OCI-LY1 (cell line): ENCODE measurements around the gene LGR4.

Experiments used
- H2AFZ ChIP-seq: fragments of 200-600 bp; sonication (generic), shearing (Covaris generic); 2 replicates; pipeline ENCODE4 v1.6.0; 2014; ENCODE audit warnings: antibody characterized with exemption, mild to moderate bottlenecking, low read length
- H3F3A ChIP-seq: fragments of 200-600 bp; sonication (generic), shearing (Covaris generic); 2 replicates; pipeline ENCODE4 v1.6.0; 2014; ENCODE audit warnings: mild to moderate bottlenecking, antibody characterized with exemption, low read length, moderate library complexity; ENCODE audit not compliant: insufficient read depth
- H3K27ac ChIP-seq: fragments of 200-600 bp; sonication (generic); 2 replicates; pipeline ENCODE4 v1.5.1; 2014; ENCODE audit warnings: low read length, mixed run types, mild to moderate bottlenecking, low read depth; ENCODE audit not compliant: poor library complexity, severe bottlenecking
- H3K27me3 ChIP-seq: fragments of 200-600 bp; sonication (generic); 2 replicates; pipeline ENCODE4 v1.6.0; 2014; ENCODE audit warnings: antibody characterized with exemption, mild to moderate bottlenecking, low read length, moderate library complexity; ENCODE audit not compliant: insufficient read depth
- H3K36me3 ChIP-seq: fragments of 200-600 bp; sonication (generic); 2 replicates; pipeline ENCODE4 v1.6.1; 2014; ENCODE audit warnings: mild to moderate bottlenecking, antibody characterized with exemption, low read length, moderate library complexity, mixed read lengths; ENCODE audit not compliant: insufficient read depth
- H3K4me1 ChIP-seq: fragments of 200-600 bp; sonication (generic); 2 replicates; pipeline ENCODE4 v1.5.1; 2014; ENCODE audit warnings: mild to moderate bottlenecking, low read length, moderate library complexity; ENCODE audit not compliant: insufficient read depth, severe bottlenecking
- H3K4me2 ChIP-seq: fragments of 200-600 bp; sonication (generic), shearing (Covaris generic); 2 replicates; pipeline ENCODE4 v1.6.1; 2014; ENCODE audit warnings: low read length
- H3K4me3 ChIP-seq: fragments of 200-600 bp; sonication (generic); 2 replicates; pipeline ENCODE4 v1.5.1; 2014; ENCODE audit warnings: low read length, low read depth, mild to moderate bottlenecking, mixed read lengths; ENCODE audit not compliant: poor library complexity, severe bottlenecking
- H3K79me2 ChIP-seq: fragments of 200-600 bp; shearing (Covaris generic); 2 replicates; pipeline ENCODE4 v1.6.1; 2016; ENCODE audit warnings: mixed run types, low read length, mixed read lengths; ENCODE audit not compliant: insufficient read depth
- H3K9ac ChIP-seq: fragments of 200-600 bp; sonication (generic), shearing (Covaris generic); 2 replicates; pipeline ENCODE4 v1.6.1; 2014; ENCODE audit warnings: mild to moderate bottlenecking, low read length, mixed read lengths
- H3K9me2 ChIP-seq: fragments of 200-600 bp; sonication (generic), shearing (Covaris generic); 2 replicates; pipeline ENCODE4 v1.6.1; 2014; ENCODE audit warnings: low read depth, mild to moderate bottlenecking, low read length, mixed read lengths
- H3K9me3 ChIP-seq: fragments of 200-600 bp; shearing (Covaris generic); 2 replicates; pipeline ENCODE4 v1.6.1; 2014; ENCODE audit warnings: low read length, mixed read lengths
- H4K20me1 ChIP-seq: fragments of 200-600 bp; sonication (generic), shearing (Covaris generic); 2 replicates; pipeline ENCODE4 v1.6.0; 2016; ENCODE audit warnings: mild to moderate bottlenecking, low read length; ENCODE audit not compliant: insufficient read depth
- CTCF ChIP-seq: fragments of 200-600 bp; sonication (generic), shearing (Covaris generic); IDR thresholded peaks from 2 replicates; pipeline ENCODE4 v1.5.1; 2017; ENCODE audit warnings: mild to moderate bottlenecking, antibody characterized with exemption, low read length, moderate library complexity, mixed read lengths
- EZH2 ChIP-seq: fragments of 200-600 bp; sonication (generic), shearing (Covaris generic); IDR thresholded peaks from 2 replicates; pipeline ENCODE4 v1.8.0; 2017; ENCODE audit warnings: borderline replicate concordance, mixed run types, mild to moderate bottlenecking, antibody characterized with exemption, low read length, moderate library complexity, mixed read lengths

The LGR4 gene

DNA sequence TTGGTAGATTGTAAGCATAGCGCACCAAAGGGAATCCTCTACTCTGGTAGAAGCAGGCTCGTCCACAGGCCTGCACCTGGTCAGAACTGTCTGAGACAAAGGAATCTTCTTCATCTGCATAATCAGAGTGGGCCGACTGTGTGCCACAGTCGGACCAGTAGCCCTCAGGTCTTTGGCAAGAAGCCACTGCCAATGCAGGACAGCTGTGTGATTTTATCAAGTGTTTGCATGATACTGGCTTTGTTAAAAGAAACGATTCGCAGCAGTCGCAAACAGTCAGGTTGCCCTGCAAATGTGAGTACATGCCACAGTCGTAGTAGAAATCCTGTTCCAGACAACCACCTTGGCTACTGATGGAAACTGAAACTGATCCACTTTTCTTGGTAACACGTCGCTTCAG is 104.7 kb downstream of the LGR4 start:
- Histone ChIP-seq H3K27me3 (no peaks in the 10 kb centered on the region), H3K4me1 (peaks cover 8% of the 10 kb centered on the region), H3K9me2 (no peaks in the 10 kb centered on the region), H2AFZ (no peak overlapping the region), H3K79me2 (no peaks in the 10 kb centered on the region), H3K36me3 (no peaks in the 10 kb centered on the region), H3K27ac (no peak overlapping the region), H3K4me2 (no peak overlapping the region), H3K9me3 (no peaks in the 10 kb centered on the region), H4K20me1 (no peaks in the 10 kb centered on the region), H3F3A (no peaks in the 10 kb centered on the region), H3K9ac (no peak overlapping the region), H3K4me3 (no peak overlapping the region)
- TF ChIP-seq EZH2 (no peak), CTCF (no peak)

GRCh38 chr11:27363576-27364117 is 108.9 kb downstream of the LGR4 start:
- H3K9ac ChIP-seq, result peak overlapping the region; percentile 86
- no peaks in the 10 kb centered on the region for H3F3A ChIP-seq
- peaks cover 25% of the 10 kb centered on the region for H3K4me1 ChIP-seq
- no peaks in the 10 kb centered on the region for H3K27me3 ChIP-seq
- H3K4me2 ChIP-seq, result peak overlapping the region; percentile 84
- TF ChIP-seq CTCF (no peak), EZH2 (no peak)
- H3K79me2 ChIP-seq, result no peaks in the 10 kb centered on the region
- H3K9me3 ChIP-seq, result no peaks in the 10 kb centered on the region
- no peaks in the 10 kb centered on the region for H3K9me2 ChIP-seq
- peak overlapping the region; percentile 61 for H2AFZ ChIP-seq
- peak overlapping the region; percentile 90 for H3K4me3 ChIP-seq
- H4K20me1 ChIP-seq, result no peaks in the 10 kb centered on the region
- H3K36me3 ChIP-seq, result no peaks in the 10 kb centered on the region
- H3K27ac ChIP-seq, result no peak overlapping the region

- Histone ChIP-seq H3K4me1 (peaks cover 25% of the 10 kb centered on the region), H3K9ac (peak within 1 kb of the TSS; percentile 86), H3K9me3 (no peaks in the 10 kb centered on the region), H4K20me1 (no peaks in the 10 kb centered on the region), H2AFZ (peak within 1 kb of the TSS; percentile 61), H3K4me2 (peak within 1 kb of the TSS; percentile 84), H3F3A (no peaks in the 10 kb centered on the region), H3K9me2 (no peaks in the 10 kb centered on the region), H3K36me3 (0 out of 2 replicates have a peak, but pooled peaks cover 5% of the 10 kb centered on the region), H3K27ac (peak within 1 kb of the TSS; percentile 17), H3K4me3 (peak within 1 kb of the TSS; percentile 90), H3K27me3 (no peaks in the 10 kb centered on the region), H3K79me2 (no peaks in the 10 kb centered on the region)
- TF ChIP-seq EZH2, result no peak
- TF ChIP-seq CTCF, result no peak
Measured at GRCh38 chr11:27362749-27363575, 109.6 kb downstream of the LGR4 start, which contains the start of gene CCDC34. CCDC34 (minus strand) TSS chr11:27363215; CDS start chr11:27363194, 21 bp downstream.
